A549 (cell line): Measurements from ENCODE around the gene DHFR2. TPM values are rescaled to one million over a fixed set of nuclear protein-coding genes. Genes with fewer than 3 reads are reported as not detected.

ENCODE experiments used
- ATAC-seq, 2 experiments: fragments of 200-7000 bp in 1 of 2; fragments of >200 bp in 1 of 2; cut with Nextera tagmentation in 1 of 2; cut with Tn5 transposase in 1 of 2; 3 replicates each; pipeline versions ENCODE4 v1.8.0 to v1.9.1; 2018 to 2020; ENCODE audit warnings: mild to moderate bottlenecking in 1 of 2, moderate library complexity in 1 of 2
- CTCF ChIA-PET: fragments of 300-600 bp; sonication (Branson Sonifier 250); formaldehyde crosslinking; extraction: SDS; loops from one replicate; lab custom pipeline; 2021; ENCODE audit warnings: antibody characterized with exemption, inconsistent platforms; lab: Yijun Ruan, JAX
- POLR2A ChIA-PET: fragments of 350-600 bp; formaldehyde crosslinking; extraction: SDS; loops from one replicate; lab custom pipeline; 2021; ENCODE audit warnings: antibody characterized with exemption, inconsistent platforms; lab: Yijun Ruan, JAX
- DNase-seq, 2 experiments: peaks; one replicate each; pipeline versions ENCODE4 v3.0.0 to v3.0.0-alpha.2; 2011 to 2016; ENCODE audit warnings: low read depth in 1 of 2, low spot score in 1 of 2
- FAIRE-seq: peaks from 2 replicates; lab custom pipeline; 2011; peaks lifted over from hg19 to GRCh38; lab: Jason Lieb, UNC
- H3K27ac ChIP-seq, 2 experiments: fragments of >200 bp; sonication (Bioruptor Twin); formaldehyde crosslinking; 3 replicates each; pipeline ENCODE4 v1.5.1; 2016 to 2017
- H3K4me1 ChIP-seq: fragments of >200 bp; sonication (Bioruptor Twin); formaldehyde crosslinking; 3 replicates; pipeline ENCODE4 v1.6.1; 2016
- H3K4me2 ChIP-seq: fragments of >200 bp; sonication (Bioruptor Twin); formaldehyde crosslinking; 3 replicates; pipeline ENCODE4 v1.6.1; 2016
- H3K4me3 ChIP-seq: fragments of >200 bp; sonication (Bioruptor Twin); formaldehyde crosslinking; 3 replicates; pipeline ENCODE4 v1.5.1; 2016
- H3K9me3 ChIP-seq: fragments of >200 bp; sonication (Bioruptor Twin); formaldehyde crosslinking; 3 replicates; pipeline ENCODE4 v1.6.1; 2016
- CBX2 ChIP-seq: fragments of 200-600 bp; sonication (generic); IDR thresholded peaks from 2 replicates; pipeline ENCODE4 v1.6.1; 2016; ENCODE audit warnings: low read depth, mild to moderate bottlenecking, borderline replicate concordance
- CEBPB ChIP-seq, 2 experiments: fragments of >200 bp in 1 of 2; sonication (Bioruptor Twin) in 1 of 2; formaldehyde crosslinking in 1 of 2; IDR thresholded peaks; 2 replicates each; pipeline ENCODE4 v1.6.1; 2012 to 2016
- CHD4 ChIP-seq: fragments of 200-600 bp; sonication (generic); IDR thresholded peaks from 2 replicates; pipeline ENCODE4 v1.6.1; 2016; ENCODE audit warnings: antibody characterized with exemption, mild to moderate bottlenecking, borderline replicate concordance
- EHF ChIP-seq: fragments of 250-450 bp; sonication (Bioruptor Pico); IDR thresholded peaks from 2 replicates; pipeline ENCODE4 v1.5.0; 2020; ENCODE audit warnings: mild to moderate bottlenecking
- EHMT2 ChIP-seq: fragments of 200-600 bp; sonication (generic); IDR thresholded peaks from 2 replicates; pipeline ENCODE4 v1.6.1; 2016; ENCODE audit warnings: antibody characterized with exemption, low read depth, mild to moderate bottlenecking, moderate library complexity
- FOSB ChIP-seq: fragments of 250-450 bp; sonication (Bioruptor Pico); IDR thresholded peaks from 2 replicates; pipeline ENCODE4 v1.5.0; 2020; ENCODE audit warnings: mild to moderate bottlenecking, moderate library complexity
- HES2 ChIP-seq: fragments of >200 bp; sonication (Bioruptor Twin); formaldehyde crosslinking; IDR thresholded peaks from 2 replicates; pipeline ENCODE4 v1.6.1; 2016
- KDM1A ChIP-seq: fragments of 200-600 bp; sonication (generic); IDR thresholded peaks from 2 replicates; pipeline ENCODE4 v1.6.1; 2016; ENCODE audit warnings: low read depth, mild to moderate bottlenecking
- MAFK ChIP-seq: fragments of 450-650 bp; IDR thresholded peaks from 2 replicates; pipeline ENCODE4 v1.6.1; 2014; ENCODE audit not compliant: partially characterized antibody
- MAX ChIP-seq: IDR thresholded peaks from 2 replicates; pipeline ENCODE4 v1.6.1; 2012
- NFE2L2 ChIP-seq: fragments of 150-350 bp; conservative IDR thresholded peaks from 2 replicates; pipeline ENCODE4 v1.6.1; 2014; ENCODE audit warnings: low read length
- NPAS2 ChIP-seq: fragments of 250-450 bp; sonication (Bioruptor Pico); IDR thresholded peaks from 2 replicates; pipeline ENCODE4 v1.8.0; 2022; ENCODE audit warnings: mild to moderate bottlenecking, moderate library complexity, borderline replicate concordance
- RAD21 ChIP-seq, 2 experiments: fragments of >200 bp in 1 of 2; sonication (Bioruptor Twin) in 1 of 2; formaldehyde crosslinking in 1 of 2; IDR thresholded peaks in 1 of 2; conservative IDR thresholded peaks in 1 of 2; 2 replicates in 1 of 2; 3 replicates in 1 of 2; pipeline ENCODE4 v1.6.1; 2012 to 2018; ENCODE audit warnings: inconsistent platforms in 1 of 2
- RARB ChIP-seq: fragments of 250-450 bp; sonication (Bioruptor Pico); IDR thresholded peaks from 2 replicates; pipeline ENCODE4 v1.8.0; 2021; ENCODE audit warnings: mild to moderate bottlenecking, moderate library complexity
- RFX5 ChIP-seq: fragments of 450-650 bp; IDR thresholded peaks from 2 replicates; pipeline ENCODE4 v1.7.1; 2014; ENCODE audit warnings: antibody characterized with exemption, mild to moderate bottlenecking, moderate library complexity
- RNF2 ChIP-seq: fragments of 200-600 bp; sonication (generic); IDR thresholded peaks from 2 replicates; pipeline ENCODE4 v1.6.1; 2016; ENCODE audit warnings: low read depth, mild to moderate bottlenecking, antibody characterized with exemption, moderate library complexity, borderline replicate concordance
- USF2 ChIP-seq: fragments of 450-650 bp; IDR thresholded peaks from 2 replicates; pipeline ENCODE4 v1.6.1; 2014; ENCODE audit warnings: antibody characterized with exemption
- ZNF302 ChIP-seq: fragments of 250-450 bp; sonication (Bioruptor Pico); IDR thresholded peaks from 2 replicates; pipeline ENCODE4 v1.9.0; 2021; ENCODE audit warnings: inconsistent platforms, mild to moderate bottlenecking, moderate library complexity
- ZSCAN20 ChIP-seq: fragments of 250-450 bp; sonication (Bioruptor Pico); IDR thresholded peaks from 2 replicates; pipeline ENCODE4 v1.8.0; 2022; ENCODE audit warnings: mild to moderate bottlenecking, moderate library complexity
- WGBS: methylation state at CpG from one replicate; pipeline ENCODE4 v1.1.6; 2017; ENCODE audit errors: missing lambda C conversion rate; 5-methylcytosine and 5-hydroxymethylcytosine counted together
- polyA plus RNA-seq, 4 experiments: library from polyadenylated mRNA; depleted of rRNA in 3 of 4; stranded (reverse); fragments of >200 nt; fragmentation: RNase III in 1 of 4; extraction: RNeasy Plus Mini Kit Qiagen cat#74134 plus additional on column Dnase treatment in 1 of 4; gene quantifications; 2 replicates in 3 of 4; 3 replicates in 1 of 4; pipeline ENCODE4 v1.2.3, GENCODE V29; 2011 to 2017

The DHFR2 gene
- polyA plus RNA-seq, 2 of the 4 experiments (the other 2 are of a cell fraction), result 6.2 to 6.3 TPM

GRCh38 chr3:94064243-94064860, 1.6 kb upstream of the DHFR2 start:
- TF ChIP-seq RFX5 (no peak), MAFK (peak; percentile 50), NFE2L2 (peak; percentile 37; the same call in 1 of the 2 replicates), EHMT2 (no peak), RAD21 (conservative IDR thresholded peaks at IDR 0.05 in 1 of 2, IDR thresholded peaks at IDR 0.05 in 1 of 2) (no peak), ZSCAN20 (CRISPR knock-in tag) (no peak)
- Histone ChIP-seq H3K4me2 (peak overlapping the region; percentile 83), H3K9me3 (no peaks in the 10 kb centered on the region), H3K4me3 (peak overlapping the region; percentile 56), H3K27ac (peak overlapping the region; percentile 94 to 96; a peak in 4 of 6 replicates), H3K4me1 (peaks cover 18% of the 10 kb centered on the region; the same call in 2 of the 3 replicates)
- no peak for FAIRE-seq
- no peak for ATAC-seq
- CTCF ChIA-PET, result no interaction called here
- POLR2A ChIA-PET, result interaction anchor here (0.7 kb wide), 1 partner anchor 9 kb away, joined by 3 read pairs; no protein-coding TSS in a partner anchor
- 62% methylated on average over 6 of the region's 6 CpGs for WGBS
- no peak for DNase-seq

- no peaks in the 10 kb centered on the region for H3K9me3 ChIP-seq
- TF ChIP-seq MAFK (no peak), CEBPB (IDR thresholded peaks at IDR 0.05) (no peak), USF2 (no peak), MAX (no peak)
- TF ChIP-seq, all 56 proteins: peak for 0
- DNase-seq (no peak), FAIRE-seq (no peak), ATAC-seq (peak in 1 of 2 experiments; percentile 14; a peak in 3 of 6 replicates)
- Histone ChIP-seq H3K4me3 (peak overlapping the region; percentile 56), H3K27ac (peak overlapping the region; percentile 94 to 96), H3K4me2 (peak overlapping the region; percentile 83), H3K4me1 (peaks cover 18% of the 10 kb centered on the region; the same call in 2 of the 3 replicates)
- POLR2A ChIA-PET, result interaction anchor here (0.6 to 1.9 kb wide), 8 partner anchors 8 to 90 kb away, joined by 3 to 20 read pairs (median 6); partner anchors contain the start of genes ARL13B and PROS1
- WGBS, result 30% methylated on average over 17 of the region's 17 CpGs
- CTCF ChIA-PET, result no interaction called here
These were observed 892 bp upstream of the DHFR2 start for GRCh38 chr3:94063496-94064119.

GRCh38 chr3:94061297-94061696, 1.4 kb downstream of the DHFR2 start:
- H3K9me3 ChIP-seq, result no peaks in the 10 kb centered on the region
- POLR2A ChIA-PET, result no interaction called here
- ATAC-seq, result no peak
- TF ChIP-seq CBX2 (no peak), KDM1A (no peak), RAD21 (conservative IDR thresholded peaks at IDR 0.05 in 1 of 2, IDR thresholded peaks at IDR 0.05 in 1 of 2) (no peak), ZNF302 (CRISPR knock-in tag) (no peak)
- TF ChIP-seq, all 56 proteins: peak for 0
- DNase-seq, result no peak
- FAIRE-seq, result no peak
- Histone ChIP-seq H3K27ac (no peak overlapping the region), H3K4me2 (peak overlapping the region; percentile 82), H3K4me1 (peaks cover 18% of the 10 kb centered on the region; the same call in 2 of the 3 replicates), H3K4me3 (no peak overlapping the region)
- 92% methylated on average over 13 of the region's 13 CpGs for WGBS
- CTCF ChIA-PET, result interaction anchor here (1.2 kb wide), 1 partner anchor 9 kb away, joined by 4 read pairs; no protein-coding TSS in a partner anchor

- H3K4me1 ChIP-seq, result no peaks in the 10 kb centered on the region
- H3K4me3 ChIP-seq, result no peak overlapping the region
- no peak for ATAC-seq
- CTCF ChIA-PET, result interaction anchor here (0.6 kb wide), 1 partner anchor 46 kb away, joined by 7 read pairs; no protein-coding TSS in a partner anchor
- H3K4me2 ChIP-seq, result no peak overlapping the region
- no peak overlapping the region for H3K27ac ChIP-seq
- TF ChIP-seq RNF2 (no peak), KDM1A (no peak), RARB (no peak), NPAS2 (CRISPR knock-in tag) (no peak), EHF (CRISPR knock-in tag) (no peak), HES2 (no peak), FOSB (CRISPR knock-in tag) (no peak), CHD4 (no peak)
- TF ChIP-seq, all 56 proteins: peak for 0
- DNase-seq (no peak), FAIRE-seq (peak; percentile 13)
- H3K9me3 ChIP-seq, result no peaks in the 10 kb centered on the region
- POLR2A ChIA-PET, result interaction anchor here (2.0 kb wide), 1 partner anchor 12 kb away, joined by 7 read pairs; the partner anchor contains the start of genes DHFR2 and NSUN3
These were observed 12.2 kb downstream of the DHFR2 start for GRCh38 chr3:94050546-94050945.
